ENCODE data around the gene TNRC6B.
"Not testable (repeated sequence)": the region's sequence is repeated elsewhere in the genome, so short reads cannot be mapped to it uniquely, and the experiment has no call there.

The TNRC6B gene

GRCh38 chr22:40177738-40178416 is at the start of gene TNRC6B:
TNRC6B (plus strand) TSS chr22:40177925; CDS start chr22:40178136, 211 bp downstream.
- peak; percentile 97 for DNase-seq

GRCh38 chr22:40128989-40129388 is 48.7 kb upstream of the TNRC6B start:
- DNase-seq, result peak; percentile 44

- DNase-seq, result no peak
Measured at GRCh38 chr22:40137132-40137531, 40.6 kb upstream of the TNRC6B start.

GRCh38 chr22:40138866-40139265 is 38.9 kb upstream of the TNRC6B start:
- no peak for DNase-seq

GRCh38 chr22:40147388-40148176 is 30.1 kb upstream of the TNRC6B start:
- DNase-seq, result no peak

GRCh38 chr22:40153192-40153591 is 24.5 kb upstream of the TNRC6B start:
- DNase-seq, result no peak

GRCh38 chr22:40153705-40154104 is 24.0 kb upstream of the TNRC6B start:
- DNase-seq, result no peak

GRCh38 chr22:40156001-40156516 is 21.7 kb upstream of the TNRC6B start:
- DNase-seq, result peak; percentile 18

- DNase-seq, result not testable (repeated sequence)
Measured at GRCh38 chr22:40156682-40157081, 21.0 kb upstream of the TNRC6B start.

- DNase-seq, result no peak
Measured at GRCh38 chr22:40157330-40157945, 20.3 kb upstream of the TNRC6B start.

GRCh38 chr22:40161194-40161593 is 16.5 kb upstream of the TNRC6B start:
- no peak for DNase-seq

- DNase-seq, result not testable (repeated sequence)
Measured at GRCh38 chr22:40165537-40165936, 12.2 kb upstream of the TNRC6B start.

GRCh38 chr22:40175611-40176244 is 2.0 kb upstream of the TNRC6B start:
- DNase-seq, result no peak

GRCh38 chr22:40176921-40177737 is 596 bp upstream of the TNRC6B start:
- DNase-seq, result peak; percentile 91

GRCh38 chr22:40178417-40179409 is 988 bp downstream of the TNRC6B start:
- DNase-seq, result peak; percentile 54

- no peak for DNase-seq
Measured at GRCh38 chr22:40179526-40179925, 1.8 kb downstream of the TNRC6B start.

- no peak for DNase-seq
Measured at GRCh38 chr22:40180403-40180802, 2.7 kb downstream of the TNRC6B start.

GRCh38 chr22:40181323-40181722 is 3.6 kb downstream of the TNRC6B start:
- no peak for DNase-seq

GRCh38 chr22:40182231-40182835 is 4.6 kb downstream of the TNRC6B start:
- DNase-seq, result no peak

GRCh38 chr22:40183029-40183581 is 5.4 kb downstream of the TNRC6B start:
- DNase-seq, result no peak
